CD4-positive, alpha-beta T cell treated with Interleukin-6 for 4 hours (primary cell): ENCODE measurements around the gene ARMC2.
A peak's percentile ranks its signal among the peaks of the same experiment; 100 is the strongest.
"Not testable (repeated sequence)": the region's sequence is repeated elsewhere in the genome, so short reads cannot be mapped to it uniquely, and the experiment has no call there.

Experiments used
- DNase-seq: peaks from one replicate; pipeline ENCODE4 v3.0.0-alpha.2; 2020; ENCODE audit warnings: mixed read lengths

ARMC2 gene

GRCh38 chr6:108848116-108848868, at the start of gene ARMC2:
Gene ARMC2, plus strand, starts transcription at chr6:108848422. Its CDS starts 5,846 bp downstream, at chr6:108854268.
- DNase-seq, result peak; percentile 87

DNA sequence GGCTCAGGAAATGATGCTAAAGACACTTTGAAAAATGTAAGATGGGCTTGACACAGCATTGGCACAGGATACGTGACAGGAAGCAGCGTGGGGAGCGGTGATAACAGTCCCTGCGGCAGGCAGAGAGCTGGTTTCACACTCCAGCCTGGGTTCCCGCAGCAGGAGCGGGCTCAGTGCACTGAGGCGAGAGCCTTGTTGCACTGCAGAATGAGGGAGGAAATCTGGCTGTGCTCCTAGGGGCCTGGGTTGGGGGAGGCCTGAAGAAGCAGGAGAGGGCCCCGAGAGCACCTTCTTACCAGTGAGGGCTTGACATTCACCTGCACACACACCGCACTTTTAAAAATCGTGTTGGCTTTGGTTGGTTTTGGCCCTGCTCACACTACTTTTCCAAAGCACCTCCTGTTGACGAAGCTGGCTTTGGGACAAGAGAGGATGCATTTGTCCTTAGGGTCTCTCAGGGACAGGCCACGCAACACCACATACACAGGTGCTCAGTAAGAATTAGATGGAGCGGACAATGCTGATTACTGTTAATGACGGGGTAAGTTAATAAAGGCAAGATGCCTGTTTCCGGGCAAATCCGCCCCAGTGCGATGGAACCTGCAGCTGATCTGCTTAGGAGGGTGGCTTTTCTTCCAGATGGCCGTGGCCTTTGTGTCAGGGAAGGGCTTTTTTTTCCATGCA, 49.4 kb upstream of the ARMC2 start:
- DNase-seq, result peak; percentile 71

GRCh38 chr6:108799354-108799717, 48.9 kb upstream of the ARMC2 start:
- DNase-seq, result no peak

GRCh38 chr6:108799791-108800190, 48.4 kb upstream of the ARMC2 start:
- DNase-seq, result no peak

DNA sequence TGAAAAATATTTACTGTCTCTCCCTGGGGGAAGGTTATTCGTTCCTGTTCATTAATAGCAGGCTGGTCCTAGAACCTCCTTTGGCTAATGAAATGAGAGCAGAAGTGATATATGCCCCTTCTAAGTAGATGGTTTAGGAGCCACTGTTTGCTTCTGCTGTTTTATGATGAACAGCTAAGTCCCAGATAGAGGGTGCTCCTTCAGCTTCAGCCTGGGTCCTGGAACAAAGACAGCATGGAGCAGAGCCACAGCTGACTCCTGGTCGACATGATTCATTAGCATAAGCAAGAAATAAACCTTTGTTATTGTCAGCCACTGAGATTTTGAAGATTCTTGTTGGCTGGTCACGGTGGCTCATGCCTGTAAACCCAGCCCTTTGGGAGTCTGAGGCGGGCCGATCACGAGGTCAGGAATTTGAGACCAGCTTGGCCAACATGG, 47.8 kb upstream of the ARMC2 start:
- no peak for DNase-seq

DNA sequence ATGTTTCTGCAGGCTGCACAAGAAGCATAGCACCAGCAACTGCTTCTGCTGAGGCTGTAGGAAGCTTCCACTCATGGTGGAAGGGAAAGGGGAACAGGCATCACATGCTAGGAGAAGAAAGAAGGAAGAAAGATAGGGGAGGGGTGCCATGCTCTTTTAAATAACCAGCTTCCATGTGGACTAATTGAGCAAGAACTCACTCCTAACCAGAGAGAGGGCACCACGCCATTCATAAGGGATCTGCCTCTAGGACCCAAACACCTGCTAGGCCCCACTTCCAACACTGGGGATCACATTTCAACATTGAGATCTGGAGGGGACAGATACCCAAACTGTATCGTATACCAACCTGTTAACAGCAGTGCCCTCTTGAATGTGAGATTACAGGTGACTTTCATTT, 46.9 kb upstream of the ARMC2 start:
- no peak for DNase-seq

DNA sequence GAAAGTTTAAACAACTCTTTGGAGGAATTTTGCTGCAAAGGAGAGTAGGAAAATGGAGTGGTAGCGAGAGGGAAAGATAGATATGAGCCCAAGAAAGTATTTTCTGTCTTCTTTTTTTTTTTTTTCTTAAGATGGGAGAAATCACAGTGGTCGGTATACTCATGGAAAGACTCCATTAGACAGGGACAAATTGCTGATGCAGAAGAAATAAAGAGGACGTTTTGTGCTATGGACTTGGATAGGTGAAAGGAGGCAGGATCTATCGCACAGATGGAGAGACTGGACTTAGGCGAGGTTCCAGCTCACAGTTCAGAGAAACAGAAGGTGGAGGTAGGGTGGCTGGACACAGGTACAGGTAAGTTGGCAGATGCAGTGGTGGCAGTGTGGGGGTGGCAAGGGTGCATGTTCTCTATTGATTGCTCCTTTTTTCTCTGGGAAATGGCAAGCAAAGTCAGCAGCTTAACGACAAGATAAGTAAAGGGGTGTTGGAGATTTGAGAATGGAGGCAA, 44.2 kb upstream of the ARMC2 start:
- DNase-seq, result no peak

DNA sequence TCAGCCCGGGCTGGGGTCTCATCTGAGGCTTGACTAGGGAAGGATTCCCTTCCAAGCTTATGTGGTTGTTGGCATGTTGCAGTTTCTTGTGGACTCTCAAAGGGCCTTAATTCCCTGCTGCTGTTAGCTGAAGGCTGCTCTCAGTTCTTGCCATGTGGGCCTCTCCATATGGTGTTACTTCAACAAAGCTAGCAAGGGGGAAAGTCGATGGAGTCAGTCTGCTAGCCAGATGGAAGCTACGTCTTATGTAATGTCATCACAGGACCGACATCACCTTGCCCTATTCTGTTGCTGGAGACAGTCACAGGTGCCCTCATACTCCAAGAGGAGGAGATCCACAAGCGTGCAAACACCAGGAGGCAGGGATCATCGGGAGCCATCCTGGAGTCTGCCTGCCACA, 43.3 kb upstream of the ARMC2 start:
- no peak for DNase-seq

GRCh38 chr6:108805611-108806167, 42.5 kb upstream of the ARMC2 start:
- no peak for DNase-seq

- DNase-seq, result no peak
These were observed 42.1 kb upstream of the ARMC2 start for GRCh38 chr6:108806171-108806570.

- no peak for DNase-seq
These were observed 41.6 kb upstream of the ARMC2 start for GRCh38 chr6:108806665-108807064.

DNA sequence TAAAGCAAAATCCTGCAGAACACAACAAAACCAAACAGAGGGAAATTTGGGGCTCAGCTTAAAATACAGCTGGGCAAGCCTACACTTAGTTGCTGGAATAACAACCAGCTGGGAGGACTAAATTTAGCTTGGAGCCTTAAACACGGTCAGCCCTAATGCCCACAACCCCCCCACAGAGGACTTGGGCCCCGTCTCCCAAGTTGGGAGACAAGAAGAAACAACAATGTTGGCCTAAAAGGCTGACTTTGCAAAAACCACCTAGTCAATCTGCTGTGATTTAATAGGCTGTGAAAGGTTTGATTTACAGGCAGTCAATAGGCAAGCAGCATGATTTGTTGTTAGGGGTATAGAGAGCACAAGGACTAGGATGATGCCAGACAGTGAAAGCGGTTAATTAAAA, 40.3 kb upstream of the ARMC2 start:
- no peak for DNase-seq

DNA sequence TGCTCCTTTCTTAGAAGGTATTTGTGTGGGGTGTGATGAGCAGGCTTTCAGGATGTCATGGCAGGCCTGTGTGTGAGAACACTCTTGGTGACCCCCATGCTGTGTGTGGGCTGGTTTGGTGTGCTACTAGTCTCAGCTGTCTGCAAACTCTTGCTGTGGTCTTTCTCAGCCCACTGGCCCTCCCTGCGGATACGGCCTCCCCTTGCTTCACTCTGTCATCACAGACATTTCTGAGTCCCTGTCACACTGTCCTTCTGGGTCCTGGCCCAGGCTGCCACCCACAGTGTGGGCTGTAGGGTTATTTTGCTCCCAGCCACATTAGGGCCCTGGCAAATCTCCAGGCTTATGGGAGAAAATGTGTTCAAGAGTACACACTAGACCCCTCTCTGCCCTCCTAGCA, 39.0 kb upstream of the ARMC2 start:
- no peak for DNase-seq

- no peak for DNase-seq
These were observed 38.1 kb upstream of the ARMC2 start for GRCh38 chr6:108810057-108810643.

GRCh38 chr6:108811490-108811889, 36.7 kb upstream of the ARMC2 start:
- no peak for DNase-seq

GRCh38 chr6:108813218-108813617, 35.0 kb upstream of the ARMC2 start:
- not testable (repeated sequence) for DNase-seq

- DNase-seq, result not testable (repeated sequence)
These were observed 30.9 kb upstream of the ARMC2 start for GRCh38 chr6:108817276-108817675.

DNA sequence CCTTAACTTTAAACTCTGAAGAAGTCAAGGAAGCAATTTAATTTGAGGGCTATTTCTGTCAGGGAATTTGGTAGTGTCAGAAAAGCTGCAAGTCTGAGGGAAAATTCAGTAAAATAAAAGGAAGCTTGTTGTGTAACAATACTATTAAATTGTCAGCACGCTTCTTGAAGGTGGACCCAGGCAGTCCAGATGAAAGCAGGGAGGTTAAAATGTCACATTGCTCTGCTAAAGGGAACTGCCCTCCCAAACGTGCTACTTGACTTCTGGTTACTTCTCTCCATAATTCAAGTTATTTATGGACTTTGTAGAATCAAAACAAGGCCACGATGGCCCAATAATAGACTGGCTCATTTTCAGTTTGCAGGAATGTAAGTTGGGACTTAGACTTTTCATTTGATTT, 28.2 kb upstream of the ARMC2 start:
- no peak for DNase-seq

DNA sequence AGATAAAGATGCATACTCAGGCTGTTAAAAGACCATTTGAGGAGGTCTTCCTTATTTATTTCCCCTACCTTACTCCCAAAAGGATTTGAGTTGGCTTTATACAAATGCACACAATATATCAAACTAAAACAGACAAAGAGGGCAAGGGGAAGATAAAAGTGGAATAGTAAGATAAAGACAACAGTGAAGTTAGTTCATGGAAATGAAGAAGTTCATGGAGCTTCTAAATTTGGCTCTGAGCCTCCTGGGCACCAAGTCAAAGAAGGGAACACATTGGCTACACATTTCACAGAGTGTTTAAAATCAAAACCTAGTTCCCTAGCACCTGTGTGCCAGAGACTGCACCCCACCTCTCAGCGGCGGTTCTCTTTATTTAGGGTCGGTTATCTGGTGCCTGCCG, 25.8 kb upstream of the ARMC2 start:
- DNase-seq, result no peak

GRCh38 chr6:108825326-108825725, 22.9 kb upstream of the ARMC2 start:
- no peak for DNase-seq

DNA sequence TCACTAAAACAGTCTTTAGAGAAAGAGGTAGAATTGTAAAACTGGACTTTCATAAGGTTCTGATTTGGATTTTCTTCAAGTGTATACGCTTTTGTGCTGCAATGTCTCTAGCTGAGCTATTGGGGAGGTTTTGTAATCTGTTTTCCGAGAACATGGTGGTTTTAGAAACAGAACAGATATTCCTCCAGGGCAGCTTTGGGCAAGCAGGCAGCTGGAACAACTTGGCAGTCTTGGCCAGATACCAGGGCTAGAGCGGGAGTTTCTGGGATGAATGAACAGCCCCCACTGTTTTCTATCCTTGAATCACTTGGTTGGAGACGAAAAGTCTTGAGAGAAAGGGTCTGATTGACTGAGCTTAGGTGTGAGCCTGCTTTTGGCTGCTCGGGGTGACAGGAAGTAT, 17.1 kb upstream of the ARMC2 start:
- DNase-seq, result no peak

DNA sequence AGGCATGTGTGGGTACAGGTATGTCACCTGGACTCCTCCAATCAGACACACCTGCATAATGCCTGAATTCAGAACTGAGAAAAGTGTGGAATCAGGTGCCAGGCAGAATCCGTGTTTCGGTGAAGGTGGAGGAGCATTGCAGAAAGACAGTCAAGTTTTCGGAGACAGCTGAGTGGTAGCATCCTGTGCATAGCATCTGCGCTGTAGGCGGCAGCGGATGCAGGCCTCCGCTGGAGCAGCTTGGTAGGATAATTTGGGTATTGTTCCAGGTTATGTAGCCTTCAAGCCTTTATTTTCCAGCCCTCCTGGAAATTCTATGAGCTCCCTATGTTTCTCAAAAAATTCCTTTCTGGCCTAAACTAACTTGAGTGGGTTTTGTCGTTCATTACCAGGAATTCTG, 15.5 kb upstream of the ARMC2 start:
- DNase-seq, result no peak

DNA sequence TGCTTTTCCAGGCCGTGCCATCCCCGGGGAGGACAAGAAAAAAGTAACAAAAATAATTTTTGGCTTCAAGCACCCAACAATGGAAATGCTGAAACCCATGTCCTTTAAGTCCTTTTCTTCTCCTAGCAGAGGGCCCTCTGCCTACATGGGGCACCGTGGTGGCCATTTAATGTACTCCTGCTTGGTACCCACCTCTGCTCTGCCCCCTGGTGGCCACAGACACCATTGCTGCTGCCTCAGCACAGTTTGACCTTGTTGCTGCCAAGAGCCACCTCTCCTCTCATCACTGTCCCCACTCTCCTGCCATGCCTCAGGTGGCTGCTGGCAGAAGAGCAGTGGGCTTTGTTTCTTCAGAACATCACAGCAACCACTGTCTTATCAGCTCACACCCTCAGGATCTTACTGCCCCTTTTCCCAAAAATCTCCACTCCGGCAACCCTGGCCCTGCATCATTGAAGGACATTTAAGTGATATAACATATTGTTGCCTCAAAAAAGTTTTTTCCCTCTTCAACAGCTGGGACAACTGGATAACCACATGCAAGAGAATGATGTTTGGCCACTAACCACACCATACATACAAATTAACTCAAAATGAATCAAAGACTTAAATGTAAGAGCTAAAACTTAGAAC, 12.9 kb upstream of the ARMC2 start:
- peak; percentile 89 for DNase-seq
